HL-60/S4 treated with retinoic acid at 250 ng/mL for 4 days and 3 days (cell line): ENCODE data around the gene SPDYC.

Source experiments
- in situ Hi-C: fragments of 300-500 bp; cut with MboI; formaldehyde crosslinking; loops from 2 replicates; pipeline ENCODE4 v1.7.0; 2022; ENCODE audit warnings: low sequenced_read_pairs

The SPDYC gene

GRCh38 chr11:65221026-65221425 lies 51.0 kb downstream of the SPDYC start:
- in situ Hi-C loops, result no loop called here
